Measurements from ENCODE around the gene KCTD2.

KCTD2 gene

GRCh38 chr17:75077496-75078283 lies 30.7 kb downstream of the KCTD2 start:
- DNase-seq (ENCODE audit: low read depth), result peak; percentile 16

- DNase-seq (ENCODE audit: low read depth), result no peak
Observed at GRCh38 chr17:75078284-75079022, 31.4 kb downstream of the KCTD2 start.

GRCh38 chr17:75079023-75079373 lies 32.0 kb downstream of the KCTD2 start:
- DNase-seq (ENCODE audit: low read depth), result no peak

GRCh38 chr17:75081611-75082540 lies 34.9 kb downstream of the KCTD2 start:
- DNase-seq (ENCODE audit: low read depth), result no peak

- DNase-seq (ENCODE audit: low read depth), result no peak
Observed at GRCh38 chr17:75082683-75083082, 35.7 kb downstream of the KCTD2 start.

- DNase-seq (ENCODE audit: low read depth), result no peak
Observed at GRCh38 chr17:75084039-75084660, 37.1 kb downstream of the KCTD2 start.

GRCh38 chr17:75086496-75087181 lies 39.6 kb downstream of the KCTD2 start:
- DNase-seq (ENCODE audit: low read depth), result no peak

- DNase-seq (ENCODE audit: low read depth), result no peak
Observed at GRCh38 chr17:75087182-75087557, 40.1 kb downstream of the KCTD2 start.

- DNase-seq (ENCODE audit: low read depth), result no peak
Observed at GRCh38 chr17:75087558-75088453, 40.8 kb downstream of the KCTD2 start, which contains the start of gene SLC16A5. Gene SLC16A5, plus strand, starts transcription at chr17:75087954. Its CDS starts 5,683 bp downstream, at chr17:75093637.

GRCh38 chr17:75088465-75089417 lies 41.7 kb downstream of the KCTD2 start:
- no peak for DNase-seq (ENCODE audit: low read depth)

GRCh38 chr17:75090871-75091854 lies 44.1 kb downstream of the KCTD2 start:
- no peak for DNase-seq (ENCODE audit: low read depth)

- DNase-seq (ENCODE audit: low read depth), result no peak
Observed at GRCh38 chr17:75091855-75092327, 44.9 kb downstream of the KCTD2 start.

- DNase-seq (ENCODE audit: low read depth), result no peak
Observed at GRCh38 chr17:75093548-75094158, 46.6 kb downstream of the KCTD2 start.

- DNase-seq (ENCODE audit: low read depth), result no peak
Observed at GRCh38 chr17:75094871-75095399, 47.9 kb downstream of the KCTD2 start.

GRCh38 chr17:75096082-75096625 lies 49.1 kb downstream of the KCTD2 start:
- no peak for DNase-seq (ENCODE audit: low read depth)

- no peak for DNase-seq (ENCODE audit: low read depth)
Observed at GRCh38 chr17:75097865-75098264, 50.8 kb downstream of the KCTD2 start.

- no peak for DNase-seq (ENCODE audit: low read depth)
Observed at GRCh38 chr17:75098861-75099260, 51.8 kb downstream of the KCTD2 start.

Data from stimulated activated CD8-positive, alpha-beta memory T cell treated with anti-CD3 and anti-CD28 coated beads, Interleukin-12 subunit alpha, Interleukin-12 subunit beta, amount 100 ng/mL, for 4 hours (primary cell).